CD4-positive, alpha-beta T cell treated with Interleukin-17A for 4 hours (primary cell): ENCODE results near the gene ZXDB.
"Not testable (repeated sequence)": the region's sequence is repeated elsewhere in the genome, so short reads cannot be mapped to it uniquely, and the experiment has no call there.

Experiments
- DNase-seq: peaks from one replicate; pipeline ENCODE4 v3.0.0-alpha.2; 2020; ENCODE audit warnings: mixed read lengths

The ZXDB gene

DNA sequence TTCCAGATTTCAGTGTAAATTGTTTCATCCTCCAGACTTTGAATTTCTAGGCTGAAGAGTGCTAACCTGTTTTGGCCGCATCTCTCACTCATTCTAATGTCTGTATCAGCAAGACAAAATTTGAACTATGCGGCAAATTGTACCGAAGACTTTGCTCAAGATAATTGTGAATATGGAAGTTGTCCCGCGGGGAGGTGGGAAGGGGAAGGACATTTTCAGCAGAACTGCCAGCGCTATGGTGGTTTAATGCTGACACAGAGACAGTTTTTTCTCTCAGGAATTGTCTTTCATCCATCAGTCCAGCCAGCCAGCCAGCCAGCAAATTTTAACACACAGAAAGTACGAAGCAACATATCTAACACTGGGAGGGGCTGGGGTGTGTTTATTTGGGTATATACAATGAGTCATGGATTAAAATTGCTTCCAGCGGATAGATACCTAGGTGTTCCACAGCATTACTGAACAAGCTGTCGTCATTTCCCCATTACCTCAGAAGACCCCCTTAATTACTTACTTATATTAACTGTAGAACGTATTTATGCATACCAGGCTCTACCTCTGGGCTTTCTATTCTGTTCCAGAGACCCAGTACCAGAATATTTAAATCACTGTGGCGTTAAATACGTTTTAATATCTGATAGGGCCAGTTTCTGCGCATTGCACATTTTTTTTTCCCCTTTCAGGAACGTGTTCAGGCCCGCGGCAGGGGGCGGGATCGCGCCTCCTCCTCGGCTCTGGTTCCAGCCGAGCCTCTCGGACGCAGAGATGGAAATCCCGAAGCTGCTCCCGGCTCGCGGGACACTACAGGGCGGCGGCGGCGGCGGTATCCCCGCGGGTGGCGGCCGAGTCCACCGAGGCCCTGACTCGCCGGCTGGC, at the start of gene ZXDB:
Gene ZXDB (plus strand): TSS at position 728 of the 876 bp plus-strand sequence. CDS start 38 bp downstream, at position 766.
- peak; percentile 38 for DNase-seq

DNA sequence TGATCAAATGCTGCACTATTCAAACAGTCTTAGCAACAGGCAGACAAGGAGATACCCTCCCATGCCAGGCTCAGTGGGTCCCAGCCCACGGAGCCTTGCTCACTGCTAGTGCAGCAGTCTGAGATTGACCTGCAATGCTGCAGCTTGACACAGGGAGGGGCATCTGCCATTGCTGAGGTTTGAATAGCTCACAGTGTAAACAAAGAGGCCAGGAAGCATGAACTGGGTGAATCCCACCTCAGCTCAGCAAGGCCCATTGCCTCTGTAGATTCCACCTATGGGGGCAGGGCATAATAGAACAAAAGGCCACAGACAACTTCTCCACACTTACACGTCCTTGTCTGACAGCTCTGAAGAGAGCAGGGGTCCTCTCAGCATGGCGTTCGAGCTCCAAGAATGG, 26.6 kb upstream of the ZXDB start:
- no peak for DNase-seq

DNA sequence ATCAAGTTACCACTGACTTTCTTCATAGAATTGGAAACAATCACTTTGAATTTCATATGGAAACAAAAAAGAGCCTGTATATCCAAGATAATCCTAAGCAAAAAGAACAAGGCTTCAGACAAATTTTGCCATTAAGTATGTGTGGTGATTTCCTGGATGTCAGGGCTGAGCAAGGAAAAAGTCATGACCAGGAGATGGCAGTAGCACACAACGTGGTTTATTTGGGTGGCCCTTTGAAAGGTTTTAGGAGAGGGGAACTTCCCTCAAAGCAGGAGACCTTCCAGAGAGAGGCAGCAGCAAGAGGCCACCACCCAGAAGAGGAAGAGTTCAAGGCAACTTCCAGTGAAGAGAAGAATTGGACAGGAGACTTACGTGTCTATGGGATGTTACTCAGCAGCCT, 18.1 kb upstream of the ZXDB start:
- DNase-seq = peak; percentile 33

DNA sequence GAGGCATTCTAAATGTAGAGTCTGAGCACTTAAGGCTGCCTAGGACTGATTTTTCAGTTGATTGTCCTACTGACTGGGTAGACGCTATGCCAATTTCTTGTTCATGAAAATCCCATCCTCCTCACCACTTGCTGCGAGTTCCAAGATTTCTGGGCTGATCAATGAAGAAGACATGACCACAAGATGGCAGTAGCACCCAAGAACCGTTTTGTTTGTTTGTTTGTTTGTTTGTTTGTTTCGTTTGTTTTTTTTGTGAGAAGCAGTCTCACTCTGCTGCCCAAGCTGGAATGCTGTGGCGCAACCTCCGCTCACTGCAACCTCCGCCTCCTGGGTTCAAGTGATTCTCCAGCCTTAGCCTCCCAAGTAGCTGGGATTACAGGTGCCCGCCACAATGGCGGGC, 8.9 kb upstream of the ZXDB start:
- DNase-seq = not testable (repeated sequence)

DNA sequence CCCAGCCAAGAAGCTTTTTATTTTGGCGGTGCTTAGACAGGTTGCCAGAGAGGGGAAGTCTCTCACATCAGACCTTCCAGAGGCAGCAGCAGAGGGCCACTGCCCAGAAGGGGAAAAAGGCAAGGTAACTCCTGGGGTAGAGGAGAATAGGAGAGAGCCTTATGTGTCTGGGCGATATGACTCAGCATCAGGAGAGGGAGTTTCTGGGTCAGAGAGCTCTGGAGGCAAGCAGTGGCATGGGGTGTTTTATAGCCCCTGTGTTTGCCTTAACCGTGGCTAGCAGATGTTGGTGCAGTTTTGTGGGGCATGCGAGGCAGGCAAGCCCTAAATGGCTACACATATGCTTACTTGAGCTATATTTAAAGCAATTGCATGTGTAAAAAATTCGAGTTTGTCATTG, 8.3 kb upstream of the ZXDB start:
- DNase-seq = no peak

DNA sequence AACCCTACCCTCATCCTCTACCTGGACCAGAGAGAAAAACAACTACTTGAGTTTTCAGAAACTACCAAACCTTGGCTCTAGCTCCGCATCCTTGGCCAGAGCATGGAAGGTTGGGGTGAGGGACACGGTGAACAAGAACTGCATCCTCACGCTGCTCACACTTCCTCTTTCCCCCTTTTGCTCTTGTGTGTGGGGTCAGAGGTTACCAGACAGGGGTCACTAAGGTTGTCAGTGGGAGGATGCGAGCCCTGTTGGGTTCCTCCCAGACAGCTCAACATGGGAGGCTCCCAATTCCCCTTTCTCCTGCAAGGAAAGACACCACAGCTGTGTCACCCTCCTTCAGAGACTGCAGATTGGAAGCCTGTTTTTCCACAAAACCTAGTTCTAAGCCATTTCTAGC, 5.5 kb upstream of the ZXDB start:
- no peak for DNase-seq

DNA sequence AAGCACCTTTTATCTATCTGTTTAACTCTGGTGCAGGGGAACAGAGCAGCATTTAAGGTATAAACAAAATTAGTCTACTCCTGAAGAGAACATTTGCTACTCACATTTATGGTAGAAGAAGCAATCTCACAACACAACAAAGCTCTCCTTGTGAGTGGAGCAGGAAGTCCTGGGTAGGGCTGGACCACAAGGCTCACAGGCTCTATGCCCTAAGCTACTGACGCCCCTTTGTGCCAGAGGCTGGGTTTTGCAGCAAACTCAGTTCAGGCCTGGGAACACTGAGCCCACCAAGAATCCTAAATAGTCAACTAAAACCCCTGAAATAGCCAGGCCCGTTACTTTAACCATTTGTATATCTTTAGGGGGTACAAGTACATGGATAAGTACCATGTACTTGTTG, 4.7 kb upstream of the ZXDB start:
- DNase-seq = no peak

DNA sequence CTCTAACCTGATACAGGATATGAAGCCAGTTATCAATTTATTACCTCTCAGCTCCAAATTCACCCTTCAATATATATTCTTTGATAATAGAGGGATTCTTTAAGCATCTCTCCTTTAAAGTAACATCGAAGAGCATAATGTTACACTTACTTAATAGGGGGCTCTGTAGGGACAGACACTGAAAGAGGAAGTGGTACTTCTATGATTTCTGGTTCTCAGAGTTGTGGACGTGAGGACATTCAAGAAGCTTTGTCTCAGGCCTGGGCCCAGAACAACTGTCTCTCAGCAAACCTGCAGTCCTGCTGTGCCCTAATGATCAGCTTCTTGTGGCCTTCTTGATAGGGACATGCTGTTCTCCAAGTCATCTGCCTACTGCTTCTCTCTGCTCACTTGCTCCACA, 4.2 kb upstream of the ZXDB start:
- no peak for DNase-seq

DNA sequence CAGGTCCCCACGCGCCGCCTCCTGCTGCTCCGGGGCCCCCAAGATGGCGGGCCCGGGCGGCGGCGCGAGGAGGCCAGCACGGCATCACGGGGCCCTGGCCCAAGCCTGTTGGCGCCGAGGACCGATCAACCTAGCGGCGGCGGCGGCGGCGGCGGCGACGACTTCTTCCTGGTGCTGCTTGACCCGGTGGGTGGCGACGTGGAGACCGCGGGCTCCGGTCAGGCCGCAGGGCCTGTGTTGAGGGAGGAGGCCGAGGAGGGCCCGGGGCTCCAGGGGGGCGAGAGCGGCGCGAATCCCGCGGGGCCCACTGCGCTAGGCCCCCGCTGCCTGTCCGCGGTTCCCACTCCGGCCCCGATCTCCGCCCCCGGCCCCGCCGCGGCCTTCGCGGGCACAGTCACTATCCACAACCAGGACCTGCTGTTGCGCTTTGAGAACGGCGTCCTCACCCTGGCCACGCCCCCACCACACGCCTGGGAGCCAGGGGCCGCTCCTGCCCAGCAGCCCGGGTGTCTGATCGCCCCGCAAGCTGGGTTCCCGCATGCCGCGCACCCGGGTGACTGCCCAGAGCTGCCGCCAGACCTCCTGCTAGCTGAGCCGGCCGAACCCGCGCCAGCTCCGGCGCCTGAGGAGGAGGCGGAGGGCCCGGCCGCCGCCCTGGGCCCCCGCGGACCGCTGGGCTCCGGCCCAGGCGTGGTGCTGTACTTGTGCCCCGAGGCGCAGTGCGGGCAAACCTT, 516 bp downstream of the ZXDB start:
- DNase-seq = peak; percentile 34

DNA sequence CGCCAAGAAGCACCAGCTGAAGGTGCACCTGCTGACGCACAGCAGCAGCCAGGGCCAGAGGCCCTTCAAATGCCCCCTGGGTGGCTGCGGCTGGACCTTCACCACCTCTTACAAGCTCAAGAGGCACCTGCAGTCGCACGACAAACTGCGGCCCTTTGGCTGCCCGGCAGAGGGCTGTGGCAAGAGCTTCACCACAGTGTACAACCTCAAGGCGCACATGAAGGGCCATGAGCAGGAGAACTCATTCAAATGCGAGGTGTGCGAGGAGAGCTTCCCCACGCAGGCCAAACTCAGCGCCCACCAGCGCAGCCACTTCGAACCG, 1.0 kb downstream of the ZXDB start:
- DNase-seq = peak; percentile 19

DNA sequence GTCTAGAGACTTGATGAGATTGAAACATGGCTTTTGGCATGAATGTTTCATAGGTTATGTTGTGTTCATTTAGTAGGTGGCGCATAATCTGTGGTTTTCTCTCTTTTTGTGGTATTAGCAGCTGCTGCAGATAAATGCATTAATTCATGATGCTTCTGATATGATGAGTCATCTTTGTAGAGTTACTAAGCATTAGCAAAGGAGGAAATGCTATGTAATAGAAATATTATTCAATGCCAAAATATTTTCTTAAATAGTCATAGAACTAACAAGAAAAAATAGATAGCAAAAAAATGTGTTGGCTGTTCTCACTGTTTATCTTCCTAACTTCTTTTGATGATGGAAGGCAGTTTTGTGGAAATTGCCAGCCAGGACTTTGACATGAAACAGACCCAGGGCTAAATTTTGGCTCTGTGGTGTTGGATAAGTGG, 3.6 kb downstream of the ZXDB start:
- no peak for DNase-seq

DNA sequence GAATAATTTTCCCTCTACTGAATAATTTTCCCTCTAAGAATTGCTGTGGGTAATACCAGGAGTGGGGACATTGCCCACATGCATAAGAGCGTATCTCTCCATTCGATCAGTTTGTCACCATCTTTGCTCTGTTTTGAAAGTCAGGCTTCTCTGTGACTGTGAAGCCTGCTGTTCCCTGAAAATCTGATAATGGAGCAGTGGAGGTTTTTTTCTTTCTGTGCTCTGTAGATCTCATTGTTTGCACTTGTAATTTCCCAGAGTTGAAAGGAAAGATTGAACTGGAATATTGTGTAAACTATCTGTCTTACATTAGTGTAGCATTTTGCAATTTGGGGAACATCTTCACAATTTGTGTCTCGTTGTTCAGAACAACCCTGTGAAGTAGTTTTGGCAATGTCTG, 4.3 kb downstream of the ZXDB start:
- no peak for DNase-seq

DNA sequence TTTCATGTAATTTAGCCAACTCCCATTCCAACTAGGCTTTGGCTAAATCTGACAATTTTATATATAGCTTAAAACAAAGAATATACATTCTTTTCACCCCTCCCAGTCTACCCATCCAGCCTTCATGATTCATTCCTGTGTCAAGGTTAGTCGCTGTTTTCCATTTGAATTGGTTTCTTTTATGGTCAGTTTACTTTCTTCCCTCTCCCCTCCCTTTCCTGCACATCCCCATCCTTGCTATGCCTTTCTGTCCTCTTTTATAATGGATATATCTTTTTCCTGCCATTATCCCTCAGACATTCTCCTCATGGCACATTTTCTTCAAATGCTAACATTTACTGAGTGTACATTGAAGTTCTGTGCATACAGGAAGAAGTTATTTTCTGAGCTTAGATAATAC, 4.7 kb downstream of the ZXDB start:
- no peak for DNase-seq

DNA sequence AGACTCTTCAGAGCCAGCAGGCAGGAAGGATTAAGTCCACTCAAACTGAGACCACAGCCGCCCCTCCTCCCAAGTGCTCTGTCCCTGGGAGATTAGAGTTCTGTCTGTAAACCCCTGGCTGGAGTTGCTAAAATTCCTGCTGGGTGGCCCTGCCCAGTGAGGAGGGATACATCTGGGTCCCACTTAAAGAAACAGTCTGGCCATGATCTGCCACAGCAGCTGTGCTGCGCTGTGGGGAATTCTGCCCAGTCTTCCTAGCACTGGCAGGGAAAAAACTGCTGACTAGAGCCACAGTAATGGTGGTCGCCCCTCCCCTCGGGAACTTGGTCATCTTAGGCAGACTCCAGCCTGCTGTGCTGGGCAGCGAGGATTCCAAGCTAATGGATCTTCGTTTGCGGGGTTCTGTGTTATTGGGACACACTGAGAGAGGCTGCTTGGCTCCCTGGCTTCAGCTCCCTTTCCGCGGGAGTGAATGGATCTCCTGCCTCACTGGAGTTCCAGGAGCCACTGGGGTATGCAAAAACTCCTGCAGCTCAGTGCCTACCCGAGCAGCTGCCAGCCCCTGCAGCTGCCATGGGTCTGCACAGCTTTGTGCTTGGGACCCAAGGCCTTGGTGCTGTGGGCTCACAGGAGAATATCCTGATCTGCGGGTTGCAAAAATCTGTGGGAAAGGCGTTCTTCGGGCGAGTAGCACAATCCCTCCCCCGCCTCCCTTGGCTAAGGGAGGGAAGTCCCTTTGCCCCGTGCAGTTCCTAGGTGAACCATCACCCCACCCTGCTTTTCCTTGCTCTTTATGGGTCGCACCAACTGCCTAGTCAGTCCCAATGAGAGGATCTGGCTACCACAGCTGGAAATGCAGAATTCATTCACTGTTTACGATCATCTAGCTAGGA, 15.7 kb downstream of the ZXDB start:
- DNase-seq = no peak

DNA sequence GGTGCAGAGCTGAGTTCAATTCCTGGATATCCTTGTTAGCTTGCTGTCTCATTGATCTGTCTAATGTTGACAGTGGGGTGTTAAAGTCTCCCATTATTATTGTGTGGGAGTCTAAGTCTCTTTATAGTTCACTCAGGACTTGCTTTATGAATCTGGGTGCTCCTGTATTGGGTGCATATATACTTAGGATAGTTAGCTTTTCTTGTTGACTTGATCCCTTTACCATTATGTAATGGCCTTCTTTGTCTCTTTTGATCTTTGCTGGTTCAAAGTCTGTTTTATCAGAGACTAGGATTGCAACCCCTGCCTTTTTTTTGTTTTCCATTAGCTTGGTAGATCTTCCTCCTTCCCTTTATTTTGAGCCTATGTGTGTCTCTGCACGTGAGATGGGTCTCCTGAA, 21.5 kb downstream of the ZXDB start:
- DNase-seq = not testable (repeated sequence)

DNA sequence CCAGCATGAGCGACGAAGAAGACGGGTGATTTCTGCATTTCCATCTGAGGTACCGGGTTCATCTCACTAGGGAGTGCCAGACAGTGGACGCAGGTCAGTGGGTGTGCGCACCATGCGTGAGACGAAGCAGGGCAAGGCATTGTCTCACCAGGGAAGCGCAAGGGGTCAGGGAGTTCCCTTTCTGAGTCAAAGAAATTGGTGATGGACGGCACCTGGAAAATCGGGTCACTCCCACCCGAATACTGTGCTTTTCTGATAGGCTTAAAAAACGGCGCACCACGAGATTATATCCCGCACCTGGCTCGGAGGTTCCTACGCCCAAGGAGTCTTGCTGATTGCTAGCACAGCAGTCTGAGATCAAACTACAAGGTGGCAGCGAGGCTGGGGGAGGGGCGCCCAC, 37.6 kb downstream of the ZXDB start:
- DNase-seq = not testable (repeated sequence)

DNA sequence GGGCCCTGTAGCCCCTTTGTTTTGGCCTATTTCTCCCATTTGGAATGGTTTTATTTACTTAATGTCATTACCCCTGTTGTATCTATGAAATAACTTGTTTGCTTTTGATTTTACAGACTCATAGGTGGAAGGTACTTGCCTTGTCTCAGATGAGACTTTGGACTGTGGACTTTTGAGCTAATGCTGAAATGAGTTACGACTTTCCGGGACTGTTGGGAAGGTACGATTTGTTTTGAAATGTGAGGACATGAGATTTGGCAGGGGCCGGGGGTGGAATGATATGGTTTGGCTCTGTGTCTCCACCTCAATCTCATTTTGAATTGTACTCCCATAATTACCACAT, 48.8 kb downstream of the ZXDB start:
- no peak for DNase-seq

DNA sequence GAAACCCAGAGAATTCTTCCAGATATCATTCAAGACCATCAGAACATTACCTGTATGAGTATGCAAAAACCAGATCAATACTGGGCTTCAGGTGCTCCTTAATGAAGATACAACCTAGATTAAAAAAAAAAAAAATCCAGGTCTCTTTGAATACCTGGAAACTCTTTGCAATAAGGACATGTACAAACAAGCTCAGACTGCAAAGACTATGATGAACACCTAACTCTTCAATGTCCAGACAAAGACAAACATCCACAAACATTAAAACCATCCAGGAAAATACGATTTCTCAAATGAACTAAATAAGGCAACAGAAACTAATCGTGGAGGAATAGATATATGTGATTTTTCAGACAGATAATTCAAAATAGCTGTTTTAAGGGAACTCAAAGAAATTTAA, 49.5 kb downstream of the ZXDB start:
- DNase-seq = no peak

DNA sequence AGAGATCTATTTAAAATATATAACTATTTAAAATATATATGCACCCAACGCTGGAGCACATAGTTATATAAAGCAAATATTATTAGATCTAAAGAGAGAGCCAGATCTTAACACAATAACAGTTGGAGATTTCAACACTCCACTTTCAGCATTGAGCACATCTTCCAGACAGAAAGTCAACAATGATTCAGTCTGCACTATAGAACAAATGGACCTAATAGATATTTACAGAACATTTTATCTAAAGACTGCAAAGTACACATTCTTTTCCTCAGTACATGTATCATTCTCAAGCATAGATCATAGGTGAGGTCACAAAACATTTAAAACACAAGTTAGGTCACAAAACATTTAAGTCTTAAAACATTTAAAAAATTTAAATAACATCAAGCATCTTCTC, 51.9 kb downstream of the ZXDB start:
- no peak for DNase-seq

DNA sequence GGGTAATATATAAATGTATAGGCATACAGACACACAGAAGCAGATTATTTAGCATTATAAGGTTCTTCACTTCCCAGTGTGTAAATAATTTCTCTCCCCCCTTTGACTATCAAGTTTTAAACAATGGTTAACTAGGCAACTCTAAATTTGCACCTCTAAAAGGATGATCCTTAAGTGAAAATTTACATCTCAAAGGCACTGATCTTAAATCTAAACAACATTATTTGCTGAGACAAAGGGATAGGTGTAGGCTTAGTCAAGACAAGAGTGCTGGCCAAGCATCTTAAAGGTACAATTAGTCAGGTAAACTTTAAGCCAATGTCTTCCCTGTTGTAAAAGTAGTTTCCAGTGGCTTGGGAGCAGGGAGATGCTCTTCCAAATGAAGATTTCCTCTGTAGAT, 55.2 kb downstream of the ZXDB start:
- no peak for DNase-seq
